HEK293 (cell line): ENCODE results near the gene TMEM240.
"Not testable (repeated sequence)": the region's sequence is repeated elsewhere in the genome, so short reads cannot be mapped to it uniquely, and the experiment has no call there.

Experiments
- CTCF ChIA-PET: fragments of 350-600 bp; formaldehyde crosslinking; extraction: SDS; loops from one replicate; lab custom pipeline; 2021; ENCODE audit warnings: antibody characterized with exemption; lab: Yijun Ruan, JAX
- POLR2A ChIA-PET: fragments of 300-600 bp; formaldehyde crosslinking; extraction: SDS; loops from one replicate; lab custom pipeline; 2020; ENCODE audit warnings: antibody characterized with exemption, inconsistent platforms; lab: Yijun Ruan, JAX
- H3K27ac ChIP-seq: fragments of 200-500 bp; sonication (Bioruptor generic); 2 replicates; pipeline ENCODE4 v1.5.1; 2014; ENCODE audit warnings: low read depth, low read length, control low read depth, inconsistent platforms; ENCODE audit errors: extremely low read depth
- H3K36me3 ChIP-seq, 2 experiments: fragments of 200-500 bp in 1 of 2; sonication (Bioruptor generic) in 1 of 2; 1 replicate in 1 of 2; 2 replicates in 1 of 2; pipeline ENCODE4 v1.5.1; 2014 to 2017; ENCODE audit warnings: inconsistent platforms in 2 of 2, low read length in 2 of 2; ENCODE audit not compliant: control insufficient read depth in 2 of 2, insufficient read depth in 1 of 2
- H3K4me1 ChIP-seq: fragments of 200-500 bp; sonication (Bioruptor generic); 2 replicates; pipeline ENCODE4 v1.5.1; 2014; ENCODE audit warnings: mild to moderate bottlenecking, low read length, inconsistent platforms; ENCODE audit not compliant: control insufficient read depth, insufficient read depth
- H3K4me3 ChIP-seq: 2 replicates; pipeline ENCODE4 v1.5.1; 2011; ENCODE audit warnings: low read depth, mild to moderate bottlenecking, control low read depth, low read length, moderate library complexity
- H3K9me3 ChIP-seq: fragments of 200-500 bp; sonication (Bioruptor generic); 2 replicates; pipeline ENCODE4 v1.5.1; 2014; ENCODE audit warnings: low read depth, low read length, inconsistent platforms; ENCODE audit not compliant: control insufficient read depth, insufficient read depth
- KLF7 ChIP-seq: fragments of 450-650 bp; formaldehyde crosslinking; IDR thresholded peaks from 2 replicates; pipeline ENCODE4 v1.5.1; 2016; ENCODE audit warnings: missing biosample characterization, missing genetic modification characterization, borderline replicate concordance
- KLF9 ChIP-seq: fragments of 450-650 bp; formaldehyde crosslinking; IDR thresholded peaks from 2 replicates; pipeline ENCODE4 v1.5.1; 2016; ENCODE audit warnings: missing biosample characterization, missing genetic modification characterization, low read depth
- MEIS1 ChIP-seq: sonication (generic); formaldehyde crosslinking; IDR thresholded peaks from 2 replicates; pipeline ENCODE4 v1.8.1; 2022; ENCODE audit warnings: missing genetic modification reagents, mild to moderate bottlenecking, borderline replicate concordance
- YY2 ChIP-seq: fragments of 450-650 bp; formaldehyde crosslinking; IDR thresholded peaks from 2 replicates; pipeline ENCODE4 v1.5.1; 2016; ENCODE audit warnings: missing biosample characterization, missing genetic modification characterization
- ZBTB1 ChIP-seq: fragments of 450-650 bp; formaldehyde crosslinking; IDR thresholded peaks from 2 replicates; pipeline ENCODE4 v1.5.1; 2016; ENCODE audit warnings: missing biosample characterization, missing genetic modification characterization
- ZBTB21 ChIP-seq: fragments of 450-650 bp; formaldehyde crosslinking; IDR thresholded peaks from 2 replicates; pipeline ENCODE4 v1.5.1; 2017; ENCODE audit warnings: missing biosample characterization, missing genetic modification characterization
- ZFHX2 ChIP-seq: fragments of 450-650 bp; formaldehyde crosslinking; conservative IDR thresholded peaks from 2 replicates; pipeline ENCODE4 v1.5.1; 2016; ENCODE audit warnings: missing biosample characterization, missing genetic modification characterization
- ZNF426 ChIP-seq: fragments of 450-650 bp; formaldehyde crosslinking; IDR thresholded peaks from 2 replicates; pipeline ENCODE4 v1.5.1; 2017; ENCODE audit warnings: missing biosample characterization, missing genetic modification characterization, mild to moderate bottlenecking, inconsistent platforms, moderate library complexity
- ZNF433 ChIP-seq: fragments of 450-650 bp; formaldehyde crosslinking; IDR thresholded peaks from 2 replicates; pipeline ENCODE4 v1.5.1; 2016; ENCODE audit warnings: missing biosample characterization, missing genetic modification characterization, low read depth
- ZNF621 ChIP-seq: fragments of 450-650 bp; formaldehyde crosslinking; IDR thresholded peaks from 2 replicates; pipeline ENCODE4 v1.5.1; 2017; ENCODE audit warnings: missing biosample characterization, missing genetic modification characterization
- ZNF768 ChIP-seq: fragments of 450-650 bp; formaldehyde crosslinking; IDR thresholded peaks from 2 replicates; pipeline ENCODE4 v1.5.1; 2018; ENCODE audit warnings: missing biosample characterization, mild to moderate bottlenecking, missing genetic modification characterization
- ZNF785 ChIP-seq: fragments of 450-650 bp; formaldehyde crosslinking; IDR thresholded peaks from 2 replicates; pipeline ENCODE4 v1.5.1; 2016; ENCODE audit warnings: missing biosample characterization, missing genetic modification characterization
- ZSCAN4 ChIP-seq: fragments of 450-650 bp; formaldehyde crosslinking; IDR thresholded peaks from 2 replicates; pipeline ENCODE4 v1.5.1; 2017; ENCODE audit warnings: missing biosample characterization, missing genetic modification characterization
- TF ChIP-seq, protein P1 (sequence below): fragments of 450-650 bp; formaldehyde crosslinking; IDR thresholded peaks from 2 replicates; pipeline ENCODE4 v1.5.1; 2017; ENCODE audit warnings: missing biosample characterization, missing genetic modification characterization
- TF ChIP-seq, protein P2 (sequence below): fragments of 450-650 bp; formaldehyde crosslinking; IDR thresholded peaks from 2 replicates; pipeline ENCODE4 v1.5.1; 2016; ENCODE audit warnings: missing biosample characterization, missing genetic modification characterization
- TF ChIP-seq, protein P3 (sequence below): fragments of 450-650 bp; formaldehyde crosslinking; IDR thresholded peaks from 2 replicates; pipeline ENCODE4 v1.5.1; 2016; ENCODE audit warnings: missing biosample characterization, missing genetic modification characterization

The TMEM240 gene

DNA sequence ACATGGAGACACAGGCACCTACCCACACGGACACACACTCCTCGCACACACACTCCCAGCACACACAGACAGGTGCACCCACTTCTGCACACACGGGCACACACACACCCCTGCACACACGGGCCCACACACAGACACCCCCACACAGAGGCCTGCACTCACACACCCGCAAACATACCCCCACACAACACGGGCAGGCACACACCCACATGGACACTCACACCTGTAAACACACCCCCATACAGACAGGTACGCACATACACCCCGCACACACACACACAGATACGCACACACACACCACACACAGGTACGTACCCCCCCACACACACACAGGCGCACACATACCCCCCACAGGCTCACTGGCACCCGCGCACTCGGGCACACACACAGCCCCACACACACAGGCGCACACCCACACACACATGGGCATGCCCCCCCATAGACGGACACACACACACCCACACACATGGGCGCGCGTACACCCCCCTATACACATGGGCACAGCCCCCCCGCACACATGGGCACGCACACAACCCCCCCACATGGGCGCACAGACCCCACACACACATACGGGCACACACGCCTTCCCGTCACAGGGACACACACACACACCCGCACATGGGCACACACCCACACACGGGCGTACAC, 22.3 kb downstream of the TMEM240 start (continued):
- no peak for TF ChIP-seq KLF7 (tag by site-specific recombination)
- TF ChIP-seq YY2 = no peak
- TF ChIP-seq ZSCAN4 (tag by site-specific recombination) = peak; percentile 95
- TF ChIP-seq, protein P1, sequence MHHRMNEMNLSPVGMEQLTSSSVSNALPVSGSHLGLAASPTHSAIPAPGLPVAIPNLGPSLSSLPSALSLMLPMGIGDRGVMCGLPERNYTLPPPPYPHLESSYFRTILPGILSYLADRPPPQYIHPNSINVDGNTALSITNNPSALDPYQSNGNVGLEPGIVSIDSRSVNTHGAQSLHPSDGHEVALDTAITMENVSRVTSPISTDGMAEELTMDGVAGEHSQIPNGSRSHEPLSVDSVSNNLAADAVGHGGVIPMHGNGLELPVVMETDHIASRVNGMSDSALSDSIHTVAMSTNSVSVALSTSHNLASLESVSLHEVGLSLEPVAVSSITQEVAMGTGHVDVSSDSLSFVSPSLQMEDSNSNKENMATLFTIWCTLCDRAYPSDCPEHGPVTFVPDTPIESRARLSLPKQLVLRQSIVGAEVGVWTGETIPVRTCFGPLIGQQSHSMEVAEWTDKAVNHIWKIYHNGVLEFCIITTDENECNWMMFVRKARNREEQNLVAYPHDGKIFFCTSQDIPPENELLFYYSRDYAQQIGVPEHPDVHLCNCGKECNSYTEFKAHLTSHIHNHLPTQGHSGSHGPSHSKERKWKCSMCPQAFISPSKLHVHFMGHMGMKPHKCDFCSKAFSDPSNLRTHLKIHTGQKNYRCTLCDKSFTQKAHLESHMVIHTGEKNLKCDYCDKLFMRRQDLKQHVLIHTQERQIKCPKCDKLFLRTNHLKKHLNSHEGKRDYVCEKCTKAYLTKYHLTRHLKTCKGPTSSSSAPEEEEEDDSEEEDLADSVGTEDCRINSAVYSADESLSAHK = no peak
- TF ChIP-seq ZNF426 = no peak
- no peak for TF ChIP-seq ZBTB1
- TF ChIP-seq, protein P2, sequence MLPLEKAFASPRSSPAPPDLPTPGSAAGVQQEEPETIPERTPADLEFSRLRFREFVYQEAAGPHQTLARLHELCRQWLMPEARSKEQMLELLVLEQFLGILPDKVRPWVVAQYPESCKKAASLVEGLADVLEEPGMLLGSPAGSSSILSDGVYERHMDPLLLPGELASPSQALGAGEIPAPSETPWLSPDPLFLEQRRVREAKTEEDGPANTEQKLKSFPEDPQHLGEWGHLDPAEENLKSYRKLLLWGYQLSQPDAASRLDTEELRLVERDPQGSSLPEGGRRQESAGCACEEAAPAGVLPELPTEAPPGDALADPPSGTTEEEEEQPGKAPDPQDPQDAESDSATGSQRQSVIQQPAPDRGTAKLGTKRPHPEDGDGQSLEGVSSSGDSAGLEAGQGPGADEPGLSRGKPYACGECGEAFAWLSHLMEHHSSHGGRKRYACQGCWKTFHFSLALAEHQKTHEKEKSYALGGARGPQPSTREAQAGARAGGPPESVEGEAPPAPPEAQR (tag by site-specific recombination) = no peak
- TF ChIP-seq ZNF768 = no peak
- TF ChIP-seq ZFHX2 (tag by site-specific recombination) = peak; percentile 88
- no peak for TF ChIP-seq ZBTB21
- TF ChIP-seq MEIS1 (CRISPR knock-in tag) = no peak
- no peak for TF ChIP-seq ZNF433 (tag by site-specific recombination)
- TF ChIP-seq, protein P3, sequence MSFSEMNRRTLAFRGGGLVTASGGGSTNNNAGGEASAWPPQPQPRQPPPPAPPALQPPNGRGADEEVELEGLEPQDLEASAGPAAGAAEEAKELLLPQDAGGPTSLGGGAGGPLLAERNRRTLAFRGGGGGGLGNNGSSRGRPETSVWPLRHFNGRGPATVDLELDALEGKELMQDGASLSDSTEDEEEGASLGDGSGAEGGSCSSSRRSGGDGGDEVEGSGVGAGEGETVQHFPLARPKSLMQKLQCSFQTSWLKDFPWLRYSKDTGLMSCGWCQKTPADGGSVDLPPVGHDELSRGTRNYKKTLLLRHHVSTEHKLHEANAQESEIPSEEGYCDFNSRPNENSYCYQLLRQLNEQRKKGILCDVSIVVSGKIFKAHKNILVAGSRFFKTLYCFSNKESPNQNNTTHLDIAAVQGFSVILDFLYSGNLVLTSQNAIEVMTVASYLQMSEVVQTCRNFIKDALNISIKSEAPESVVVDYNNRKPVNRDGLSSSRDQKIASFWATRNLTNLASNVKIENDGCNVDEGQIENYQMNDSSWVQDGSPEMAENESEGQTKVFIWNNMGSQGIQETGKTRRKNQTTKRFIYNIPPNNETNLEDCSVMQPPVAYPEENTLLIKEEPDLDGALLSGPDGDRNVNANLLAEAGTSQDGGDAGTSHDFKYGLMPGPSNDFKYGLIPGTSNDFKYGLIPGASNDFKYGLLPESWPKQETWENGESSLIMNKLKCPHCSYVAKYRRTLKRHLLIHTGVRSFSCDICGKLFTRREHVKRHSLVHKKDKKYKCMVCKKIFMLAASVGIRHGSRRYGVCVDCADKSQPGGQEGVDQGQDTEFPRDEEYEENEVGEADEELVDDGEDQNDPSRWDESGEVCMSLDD (tag by site-specific recombination) = 0 out of 2 replicates have a peak, but pooled peaks have one; percentile 22
- TF ChIP-seq ZNF785 (tag by site-specific recombination) = 0 out of 2 replicates have a peak, but pooled peaks have one; percentile 24
- no peak for TF ChIP-seq ZNF621 (tag by site-specific recombination)
- 0 out of 2 replicates have a peak, but pooled peaks have one; percentile 14 for TF ChIP-seq KLF9
- TF ChIP-seq, all 188 proteins: peak for 7

GRCh38 chr1:1516923-1517322, 23.5 kb downstream of the TMEM240 start:
- CTCF ChIA-PET, H3K9me3 ChIP-seq, H3K4me3 ChIP-seq, POLR2A ChIA-PET, H3K27ac ChIP-seq, H3K4me1 ChIP-seq: not testable (repeated sequence)
- H3K36me3 ChIP-seq = peaks cover 19 to 59% of the 10 kb centered on the region in 2 experiments; a peak in 2 of 3 replicates

- CTCF ChIA-PET, H3K9me3 ChIP-seq, H3K4me1 ChIP-seq, POLR2A ChIA-PET, H3K27ac ChIP-seq, H3K4me3 ChIP-seq: not testable (repeated sequence)
- H3K36me3 ChIP-seq = peaks cover 14 to 37% of the 10 kb centered on the region in 2 experiments; a peak in 2 of 3 replicates
These were observed 26.0 kb downstream of the TMEM240 start for GRCh38 chr1:1514376-1514775.
